ENCODE measurements around the gene COMMD6. TPM values are rescaled to one million over a fixed set of nuclear protein-coding genes. Genes with fewer than 3 reads are reported as not detected.

COMMD6 gene
- total and polyA plus RNA-seq, 2 of the 13 experiments (the other 11 are each of a cell fraction or from before 2014, with no cell fraction given) = 97.0 to 164 TPM

DNA sequence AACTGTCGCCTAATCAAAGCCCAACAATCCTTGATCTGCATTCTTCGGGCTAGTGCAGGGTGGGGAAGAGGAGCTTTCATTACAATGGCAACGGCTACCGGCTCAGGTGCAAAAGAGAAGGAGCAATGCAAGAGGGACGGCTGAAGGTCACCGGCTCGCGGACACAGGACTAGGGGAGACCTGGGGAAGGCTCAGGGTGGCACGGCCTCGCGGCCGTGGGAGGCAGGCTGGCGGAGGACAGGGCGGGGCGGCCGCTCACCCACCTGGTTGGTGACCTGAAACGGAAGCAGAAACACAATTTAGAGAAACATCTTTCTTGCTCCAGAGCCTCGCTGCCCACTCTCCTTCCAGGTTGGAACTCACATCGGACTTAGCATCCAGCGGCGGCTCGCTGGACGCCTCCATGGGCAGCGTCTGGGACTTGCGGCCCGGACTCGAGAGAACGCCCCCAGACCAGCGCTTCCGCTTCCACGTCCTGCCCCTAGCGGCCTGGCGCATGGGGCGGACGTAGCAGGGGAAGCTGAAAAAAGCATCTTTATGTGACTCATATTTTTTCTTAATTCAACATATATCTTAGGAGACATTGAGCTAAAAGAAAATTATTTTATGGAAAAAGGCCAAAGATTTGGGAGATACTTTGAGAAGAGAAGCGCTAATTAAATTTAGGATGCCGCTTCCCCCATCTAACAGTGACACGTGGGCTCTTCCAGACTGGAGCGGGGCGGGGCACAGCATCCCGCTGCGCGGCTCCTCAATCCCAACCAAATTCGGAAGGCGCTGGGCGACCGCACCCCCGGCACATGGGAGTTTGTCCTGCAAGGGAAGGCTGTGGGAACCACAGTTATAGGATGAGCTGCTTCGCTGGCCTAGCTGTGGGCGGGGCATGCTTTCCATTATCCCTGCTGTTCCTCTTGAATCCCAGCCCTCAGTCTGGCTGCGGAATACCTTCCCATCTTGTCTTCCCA is at the start of gene COMMD6 (continued):
- 0 out of 2 replicates have a peak, but pooled peaks have one; percentile 32 for TF ChIP-seq ZNF605 (CRISPR knock-in tag; IDR thresholded peaks at IDR 0.05)
- TF ChIP-seq ZNF614 (CRISPR knock-in tag; IDR thresholded peaks at IDR 0.05; ENCODE audit: borderline replicate concordance) = no peak
- no peak for TF ChIP-seq FOXP1 (IDR thresholded peaks at IDR 0.05)
- TF ChIP-seq FOXP1 (CRISPR knock-in tag; IDR thresholded peaks at IDR 0.05) = no peak
- TF ChIP-seq RELA (CRISPR knock-in tag; IDR thresholded peaks at IDR 0.05) = no peak
- TF ChIP-seq U2AF2 (IDR thresholded peaks at IDR 0.05; ENCODE audit: low read depth, low read length) = no peak
- TF ChIP-seq KDM1A (CRISPR knock-in tag; IDR thresholded peaks at IDR 0.05) = no peak
- TF ChIP-seq ZNF225 (CRISPR knock-in tag; IDR thresholded peaks at IDR 0.05) = no peak
- TF ChIP-seq MAZ (IDR thresholded peaks at IDR 0.05; ENCODE audit: borderline replicate concordance, low read depth, low read length) = peak; percentile 36; the same call in 1 of the 2 replicates
- TF ChIP-seq MAZ (CRISPR knock-in tag; IDR thresholded peaks at IDR 0.05; ENCODE audit: low read depth) = no peak; the same call in 1 of the 2 replicates
- peak; percentile 55 for TF ChIP-seq ZNF766 (CRISPR knock-in tag; IDR thresholded peaks at IDR 0.05; ENCODE audit: borderline replicate concordance)
- TF ChIP-seq, protein P1, sequence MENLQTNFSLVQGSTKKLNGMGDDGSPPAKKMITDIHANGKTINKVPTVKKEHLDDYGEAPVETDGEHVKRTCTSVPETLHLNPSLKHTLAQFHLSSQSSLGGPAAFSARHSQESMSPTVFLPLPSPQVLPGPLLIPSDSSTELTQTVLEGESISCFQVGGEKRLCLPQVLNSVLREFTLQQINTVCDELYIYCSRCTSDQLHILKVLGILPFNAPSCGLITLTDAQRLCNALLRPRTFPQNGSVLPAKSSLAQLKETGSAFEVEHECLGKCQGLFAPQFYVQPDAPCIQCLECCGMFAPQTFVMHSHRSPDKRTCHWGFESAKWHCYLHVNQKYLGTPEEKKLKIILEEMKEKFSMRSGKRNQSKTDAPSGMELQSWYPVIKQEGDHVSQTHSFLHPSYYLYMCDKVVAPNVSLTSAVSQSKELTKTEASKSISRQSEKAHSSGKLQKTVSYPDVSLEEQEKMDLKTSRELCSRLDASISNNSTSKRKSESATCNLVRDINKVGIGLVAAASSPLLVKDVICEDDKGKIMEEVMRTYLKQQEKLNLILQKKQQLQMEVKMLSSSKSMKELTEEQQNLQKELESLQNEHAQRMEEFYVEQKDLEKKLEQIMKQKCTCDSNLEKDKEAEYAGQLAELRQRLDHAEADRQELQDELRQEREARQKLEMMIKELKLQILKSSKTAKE (CRISPR knock-in tag; IDR thresholded peaks at IDR 0.05; ENCODE audit: borderline replicate concordance) = no peak
- TF ChIP-seq KLF11 (CRISPR knock-in tag; IDR thresholded peaks at IDR 0.05) = no peak; the same call in none of the 2 replicates
- no peak; the same call in 1 of the 2 replicates for TF ChIP-seq ZBTB7B (CRISPR knock-in tag; IDR thresholded peaks at IDR 0.05)
- peak; percentile 30; the same call in 1 of the 2 replicates for TF ChIP-seq ZNF792 (CRISPR knock-in tag; IDR thresholded peaks at IDR 0.05)
- no peak for TF ChIP-seq ZNF547 (CRISPR knock-in tag; IDR thresholded peaks at IDR 0.05)
- TF ChIP-seq ZIK1 (CRISPR knock-in tag; IDR thresholded peaks at IDR 0.05; ENCODE audit: borderline replicate concordance, low read depth) = no peak
- TF ChIP-seq ZNF768 (CRISPR knock-in tag; IDR thresholded peaks at IDR 0.05) = peak; percentile 19; the same call in 1 of the 2 replicates
- TF ChIP-seq SUZ12 (IDR thresholded peaks at IDR 0.05; ENCODE audit: low read depth, low read length) = no peak
- TF ChIP-seq, protein P2, sequence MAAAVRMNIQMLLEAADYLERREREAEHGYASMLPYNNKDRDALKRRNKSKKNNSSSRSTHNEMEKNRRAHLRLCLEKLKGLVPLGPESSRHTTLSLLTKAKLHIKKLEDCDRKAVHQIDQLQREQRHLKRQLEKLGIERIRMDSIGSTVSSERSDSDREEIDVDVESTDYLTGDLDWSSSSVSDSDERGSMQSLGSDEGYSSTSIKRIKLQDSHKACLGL (CRISPR knock-in tag; IDR thresholded peaks at IDR 0.05) = no peak
- TF ChIP-seq, protein P3, sequence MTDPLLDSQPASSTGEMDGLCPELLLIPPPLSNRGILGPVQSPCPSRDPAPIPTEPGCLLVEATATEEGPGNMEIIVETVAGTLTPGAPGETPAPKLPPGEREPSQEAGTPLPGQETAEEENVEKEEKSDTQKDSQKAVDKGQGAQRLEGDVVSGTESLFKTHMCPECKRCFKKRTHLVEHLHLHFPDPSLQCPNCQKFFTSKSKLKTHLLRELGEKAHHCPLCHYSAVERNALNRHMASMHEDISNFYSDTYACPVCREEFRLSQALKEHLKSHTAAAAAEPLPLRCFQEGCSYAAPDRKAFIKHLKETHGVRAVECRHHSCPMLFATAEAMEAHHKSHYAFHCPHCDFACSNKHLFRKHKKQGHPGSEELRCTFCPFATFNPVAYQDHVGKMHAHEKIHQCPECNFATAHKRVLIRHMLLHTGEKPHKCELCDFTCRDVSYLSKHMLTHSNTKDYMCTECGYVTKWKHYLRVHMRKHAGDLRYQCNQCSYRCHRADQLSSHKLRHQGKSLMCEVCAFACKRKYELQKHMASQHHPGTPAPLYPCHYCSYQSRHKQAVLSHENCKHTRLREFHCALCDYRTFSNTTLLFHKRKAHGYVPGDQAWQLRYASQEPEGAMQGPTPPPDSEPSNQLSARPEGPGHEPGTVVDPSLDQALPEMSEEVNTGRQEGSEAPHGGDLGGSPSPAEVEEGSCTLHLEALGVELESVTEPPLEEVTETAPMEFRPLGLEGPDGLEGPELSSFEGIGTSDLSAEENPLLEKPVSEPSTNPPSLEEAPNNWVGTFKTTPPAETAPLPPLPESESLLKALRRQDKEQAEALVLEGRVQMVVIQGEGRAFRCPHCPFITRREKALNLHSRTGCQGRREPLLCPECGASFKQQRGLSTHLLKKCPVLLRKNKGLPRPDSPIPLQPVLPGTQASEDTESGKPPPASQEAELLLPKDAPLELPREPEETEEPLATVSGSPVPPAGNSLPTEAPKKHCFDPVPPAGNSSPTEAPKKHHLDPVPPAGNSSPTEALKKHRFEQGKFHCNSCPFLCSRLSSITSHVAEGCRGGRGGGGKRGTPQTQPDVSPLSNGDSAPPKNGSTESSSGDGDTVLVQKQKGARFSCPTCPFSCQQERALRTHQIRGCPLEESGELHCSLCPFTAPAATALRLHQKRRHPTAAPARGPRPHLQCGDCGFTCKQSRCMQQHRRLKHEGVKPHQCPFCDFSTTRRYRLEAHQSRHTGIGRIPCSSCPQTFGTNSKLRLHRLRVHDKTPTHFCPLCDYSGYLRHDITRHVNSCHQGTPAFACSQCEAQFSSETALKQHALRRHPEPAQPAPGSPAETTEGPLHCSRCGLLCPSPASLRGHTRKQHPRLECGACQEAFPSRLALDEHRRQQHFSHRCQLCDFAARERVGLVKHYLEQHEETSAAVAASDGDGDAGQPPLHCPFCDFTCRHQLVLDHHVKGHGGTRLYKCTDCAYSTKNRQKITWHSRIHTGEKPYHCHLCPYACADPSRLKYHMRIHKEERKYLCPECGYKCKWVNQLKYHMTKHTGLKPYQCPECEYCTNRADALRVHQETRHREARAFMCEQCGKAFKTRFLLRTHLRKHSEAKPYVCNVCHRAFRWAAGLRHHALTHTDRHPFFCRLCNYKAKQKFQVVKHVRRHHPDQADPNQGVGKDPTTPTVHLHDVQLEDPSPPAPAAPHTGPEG (CRISPR knock-in tag; IDR thresholded peaks at IDR 0.05) = 0 out of 2 replicates have a peak, but pooled peaks have one; percentile 65
- no peak for TF ChIP-seq NFRKB (IDR thresholded peaks at IDR 0.05)
- TF ChIP-seq ZNF30 (CRISPR knock-in tag; IDR thresholded peaks at IDR 0.05) = 0 out of 2 replicates have a peak, but pooled peaks have one; percentile 41
- TF ChIP-seq ZKSCAN5 (CRISPR knock-in tag; IDR thresholded peaks at IDR 0.05) = no peak

All from HepG2 (cell line).